Gastroesophageal sphincter (tissue), 4 donors: ENCODE measurements around the gene SLC38A6. TPM values are rescaled to one million over a fixed set of nuclear protein-coding genes. Genes with fewer than 3 reads are reported as not detected.

Source experiments
- ATAC-seq: fragments of 150-250 bp; one replicate; pipeline ENCODE4 v1.9.1; 2016; ENCODE audit warnings: mild to moderate bottlenecking, moderate library complexity
- H3K27ac ChIP-seq, 4 donors: fragments of 200-600 bp; sonication (generic) in 3 of 4; 1 replicate in 3 of 4; 2 replicates in 1 of 4; pipeline ENCODE4 v1.5.1; 2016 to 2019
- H3K27me3 ChIP-seq: fragments of 200-600 bp; sonication (generic); one replicate; pipeline ENCODE4 v1.5.1; 2019
- H3K36me3 ChIP-seq, 2 donors: fragments of 200-600 bp; sonication (generic); one replicate each; pipeline ENCODE4 v1.5.1; 2019; ENCODE audit warnings: control low read depth in 1 of 2
- H3K4me1 ChIP-seq, 3 donors: fragments of 200-600 bp; sonication (generic); 1 replicate in 2 of 3; 2 replicates in 1 of 3; pipeline ENCODE4 v1.5.1; 2016 to 2019; ENCODE audit warnings: control low read depth in 2 of 3
- H3K4me3 ChIP-seq, 2 donors: fragments of 200-600 bp; sonication (generic); one replicate each; pipeline ENCODE4 v1.5.1; 2019; ENCODE audit warnings: mild to moderate bottlenecking in 1 of 2, moderate library complexity in 1 of 2
- H3K9me3 ChIP-seq, 3 donors: fragments of 200-600 bp; sonication (generic); one replicate each; pipeline ENCODE4 v1.5.1; 2017 to 2019; ENCODE audit warnings: control low read depth in 2 of 3
- EP300 ChIP-seq: sonication (generic); formaldehyde crosslinking; IDR thresholded peaks from one replicate; pipeline ENCODE4 v1.6.1; 2017; ENCODE audit warnings: antibody characterized with exemption, mild to moderate bottlenecking
- POLR2A ChIP-seq, 2 donors: fragments of 450-650 bp; IDR thresholded peaks; one replicate each; pipeline ENCODE4 v1.6.1; 2017; ENCODE audit warnings: antibody characterized with exemption in 2 of 2, mild to moderate bottlenecking in 2 of 2, moderate library complexity in 1 of 2
- POLR2AphosphoS5 ChIP-seq: sonication (generic); formaldehyde crosslinking; IDR thresholded peaks from one replicate; pipeline ENCODE4 v1.6.1; 2017; ENCODE audit warnings: antibody characterized with exemption
- WGBS, 2 donors: methylation state at CpG; one replicate each; pipeline ENCODE4 v1.1.5; 2018; ENCODE audit warnings: low coverage in 1 of 2; 5-methylcytosine and 5-hydroxymethylcytosine counted together
- total RNA-seq, 4 donors: library from RNA; depleted of rRNA; stranded (reverse); fragments of >200 nt; gene quantifications; one replicate each; pipeline ENCODE4 v1.1.0, GENCODE V29; 2016
- TF ChIP-seq, protein P1 (sequence below), 4 experiments: fragments of 200-600 bp in 2 of 4; fragments of 450-650 bp in 2 of 4; sonication (generic) in 1 of 4; IDR thresholded peaks; one replicate each; pipeline ENCODE4 v1.5.1; 2017 to 2019; ENCODE audit warnings: antibody characterized with exemption in 4 of 4, mild to moderate bottlenecking in 2 of 4, moderate library complexity in 2 of 4

The SLC38A6 gene
- total RNA-seq, 4 donors from 2014 or later, result 11.9 to 19.9 (median 16.2) TPM

DNA sequence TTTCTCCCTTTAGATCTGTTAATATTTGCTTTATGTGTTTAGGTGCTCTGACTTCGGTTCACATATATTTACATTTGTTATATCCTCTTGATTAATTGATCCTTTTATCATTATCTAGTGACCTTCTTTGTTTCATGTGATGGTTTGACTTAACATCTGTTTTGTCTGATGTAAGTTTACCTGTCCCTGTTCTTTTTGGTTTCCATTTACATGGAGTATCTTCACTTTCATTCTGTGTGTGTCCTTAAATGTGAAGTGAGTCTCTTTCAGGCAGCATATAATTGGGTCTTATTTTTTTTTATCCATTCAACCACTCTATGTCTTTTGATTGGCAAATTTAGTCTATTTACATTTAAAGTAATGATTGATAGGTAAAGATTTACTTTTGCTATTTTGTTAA lies 24.4 kb upstream of the SLC38A6 start:
- no peak for ATAC-seq
- Histone ChIP-seq H3K27ac (no peak overlapping the region), H3K4me1 (no peaks in the 10 kb centered on the region), H3K9me3 (peaks cover 0 to 47% (median 3%) of the 10 kb centered on the region in 3 donors), H3K4me3 (no peak overlapping the region), H3K27me3 (no peaks in the 10 kb centered on the region), H3K36me3 (peaks cover 0 to 13% of the 10 kb centered on the region in 2 donors)
- TF ChIP-seq, protein P1, sequence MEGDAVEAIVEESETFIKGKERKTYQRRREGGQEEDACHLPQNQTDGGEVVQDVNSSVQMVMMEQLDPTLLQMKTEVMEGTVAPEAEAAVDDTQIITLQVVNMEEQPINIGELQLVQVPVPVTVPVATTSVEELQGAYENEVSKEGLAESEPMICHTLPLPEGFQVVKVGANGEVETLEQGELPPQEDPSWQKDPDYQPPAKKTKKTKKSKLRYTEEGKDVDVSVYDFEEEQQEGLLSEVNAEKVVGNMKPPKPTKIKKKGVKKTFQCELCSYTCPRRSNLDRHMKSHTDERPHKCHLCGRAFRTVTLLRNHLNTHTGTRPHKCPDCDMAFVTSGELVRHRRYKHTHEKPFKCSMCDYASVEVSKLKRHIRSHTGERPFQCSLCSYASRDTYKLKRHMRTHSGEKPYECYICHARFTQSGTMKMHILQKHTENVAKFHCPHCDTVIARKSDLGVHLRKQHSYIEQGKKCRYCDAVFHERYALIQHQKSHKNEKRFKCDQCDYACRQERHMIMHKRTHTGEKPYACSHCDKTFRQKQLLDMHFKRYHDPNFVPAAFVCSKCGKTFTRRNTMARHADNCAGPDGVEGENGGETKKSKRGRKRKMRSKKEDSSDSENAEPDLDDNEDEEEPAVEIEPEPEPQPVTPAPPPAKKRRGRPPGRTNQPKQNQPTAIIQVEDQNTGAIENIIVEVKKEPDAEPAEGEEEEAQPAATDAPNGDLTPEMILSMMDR (IDR thresholded peaks at IDR 0.05), result no peak
- TF ChIP-seq POLR2AphosphoS5, result no peak
- no peak for TF ChIP-seq POLR2A (IDR thresholded peaks at IDR 0.05)
- TF ChIP-seq EP300, result no peak
- 38 to 100% methylated on average over 1 of the region's 1 CpG for WGBS, 2 donors

DNA sequence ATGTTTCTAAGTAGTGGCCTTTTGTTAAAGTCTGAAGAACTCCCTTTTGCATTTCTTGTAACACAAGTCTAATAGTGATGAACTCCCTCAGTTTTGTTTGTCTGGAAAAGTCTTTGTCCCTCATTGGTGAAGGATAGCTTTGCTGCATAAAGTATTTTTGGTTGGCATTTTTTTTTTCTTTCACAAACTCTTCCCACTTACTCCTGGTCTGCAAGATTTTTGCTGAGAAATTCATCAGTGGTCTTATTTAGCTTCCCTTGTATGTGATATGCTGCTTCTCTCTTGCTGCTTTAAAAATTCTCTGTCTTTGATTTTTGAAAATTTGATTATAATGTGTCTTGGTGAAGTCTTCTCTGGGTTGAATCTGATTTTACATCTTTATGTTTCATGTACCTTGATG lies 22.9 kb upstream of the SLC38A6 start:
- H3K9me3 ChIP-seq, result peaks cover 0 to 46% (median 3%) of the 10 kb centered on the region in 3 donors
- H3K27me3 ChIP-seq, result no peaks in the 10 kb centered on the region
- no peak for ATAC-seq
- no peak overlapping the region for H3K27ac ChIP-seq
- TF ChIP-seq, protein P1 (IDR thresholded peaks at IDR 0.05), result no peak
- TF ChIP-seq POLR2AphosphoS5 (no peak), EP300 (no peak), POLR2A (IDR thresholded peaks at IDR 0.05) (no peak)
- H3K4me1 ChIP-seq, result no peaks in the 10 kb centered on the region
- H3K36me3 ChIP-seq, result peaks cover 0 to 13% of the 10 kb centered on the region in 2 donors
- no peak overlapping the region for H3K4me3 ChIP-seq

DNA sequence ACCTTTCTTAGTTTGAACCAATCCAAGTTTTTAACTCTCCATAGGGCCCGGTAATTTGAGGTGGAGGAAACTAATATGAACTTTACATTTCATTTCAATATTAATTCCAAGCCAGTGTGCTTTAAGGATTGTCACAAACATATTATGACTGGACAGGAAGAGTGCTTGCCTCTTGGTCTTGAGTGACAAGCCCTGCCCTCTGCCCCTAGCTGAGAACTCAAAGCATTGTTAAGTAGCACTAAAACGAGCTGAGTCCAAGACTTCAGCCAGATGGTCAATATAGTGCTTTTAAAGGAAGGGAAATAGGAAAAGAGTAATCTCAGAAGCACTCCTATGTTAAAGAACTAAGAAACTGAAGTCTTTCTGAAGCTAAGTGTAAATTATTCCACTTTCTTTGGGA lies 17.3 kb upstream of the SLC38A6 start:
- Histone ChIP-seq H3K27me3 (no peaks in the 10 kb centered on the region), H3K9me3 (peaks cover 0 to 6% (median 0%) of the 10 kb centered on the region in 3 donors), H3K4me3 (no peak overlapping the region), H3K27ac (no peak overlapping the region), H3K36me3 (peaks cover 0 to 6% of the 10 kb centered on the region in 2 donors), H3K4me1 (no peaks in the 10 kb centered on the region)
- ATAC-seq, result no peak
- 65 to 100% methylated on average over 1 to 2 of the region's 2 CpGs for WGBS, 2 donors
- TF ChIP-seq EP300, result no peak
- TF ChIP-seq, protein P1 (IDR thresholded peaks at IDR 0.05), result no peak
- no peak for TF ChIP-seq POLR2AphosphoS5
- TF ChIP-seq POLR2A (IDR thresholded peaks at IDR 0.05), result no peak

DNA sequence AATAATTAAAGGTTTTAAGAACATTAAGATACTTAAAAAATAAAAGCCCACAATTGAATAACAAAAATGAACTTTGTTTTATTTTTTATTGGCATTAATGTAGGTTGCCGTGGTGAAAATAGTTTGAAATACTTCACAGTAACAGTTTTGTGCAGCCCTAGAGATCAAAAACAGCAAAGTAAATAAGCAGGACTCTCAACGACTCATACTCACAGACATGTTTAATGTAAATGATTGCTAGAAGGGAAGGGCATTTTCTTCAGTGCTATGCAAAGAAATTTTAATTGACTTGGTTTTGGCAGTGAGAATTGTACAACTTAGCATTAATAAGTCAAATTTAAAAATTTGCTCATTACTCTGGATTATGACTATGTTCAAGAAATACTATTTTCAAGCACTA lies 16.1 kb upstream of the SLC38A6 start:
- no peak overlapping the region for H3K27ac ChIP-seq
- no peak for ATAC-seq
- H3K4me1 ChIP-seq, result no peaks in the 10 kb centered on the region
- no peaks in the 10 kb centered on the region for H3K9me3 ChIP-seq
- WGBS, 2 donors, result 52 to 63% methylated on average over 2 of the region's 2 CpGs
- TF ChIP-seq EP300 (no peak), POLR2A (IDR thresholded peaks at IDR 0.05) (no peak)
- TF ChIP-seq, protein P1 (IDR thresholded peaks at IDR 0.05), result no peak
- H3K27me3 ChIP-seq, result no peaks in the 10 kb centered on the region
- H3K36me3 ChIP-seq, result no peaks in the 10 kb centered on the region
- no peak overlapping the region for H3K4me3 ChIP-seq

DNA sequence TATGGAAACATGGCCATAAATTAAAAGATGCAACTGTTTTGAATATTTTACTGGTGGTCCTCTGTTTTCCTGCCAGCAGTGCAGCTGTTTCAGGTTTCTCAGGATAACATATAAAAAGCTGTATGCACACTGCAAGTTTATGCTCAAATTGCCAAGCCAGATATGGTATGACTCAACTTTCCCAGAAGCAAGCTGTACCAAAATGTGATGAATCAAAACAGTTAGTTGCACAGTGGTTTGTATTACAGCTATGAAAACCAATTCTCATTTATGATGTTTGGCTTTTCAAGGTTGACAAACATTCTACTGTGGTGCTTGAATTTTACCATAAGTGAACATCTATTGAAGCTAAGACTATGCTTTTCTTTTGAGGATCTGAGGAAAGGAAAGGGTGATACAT lies 15.6 kb upstream of the SLC38A6 start:
- ATAC-seq, result no peak
- TF ChIP-seq, protein P1 (IDR thresholded peaks at IDR 0.05), result no peak
- peak; percentile 29 for TF ChIP-seq POLR2AphosphoS5
- no peak for TF ChIP-seq EP300
- no peak for TF ChIP-seq POLR2A (IDR thresholded peaks at IDR 0.05)

More for the DNA sequence above, 15.6 kb upstream of the SLC38A6 start:
- Histone ChIP-seq H3K27ac (no peak overlapping the region), H3K36me3 (no peaks in the 10 kb centered on the region), H3K9me3 (no peaks in the 10 kb centered on the region), H3K4me3 (no peak overlapping the region), H3K4me1 (no peaks in the 10 kb centered on the region), H3K27me3 (no peaks in the 10 kb centered on the region)
